Measurements from ENCODE around the gene UPF3B.

UPF3B gene

DNA sequence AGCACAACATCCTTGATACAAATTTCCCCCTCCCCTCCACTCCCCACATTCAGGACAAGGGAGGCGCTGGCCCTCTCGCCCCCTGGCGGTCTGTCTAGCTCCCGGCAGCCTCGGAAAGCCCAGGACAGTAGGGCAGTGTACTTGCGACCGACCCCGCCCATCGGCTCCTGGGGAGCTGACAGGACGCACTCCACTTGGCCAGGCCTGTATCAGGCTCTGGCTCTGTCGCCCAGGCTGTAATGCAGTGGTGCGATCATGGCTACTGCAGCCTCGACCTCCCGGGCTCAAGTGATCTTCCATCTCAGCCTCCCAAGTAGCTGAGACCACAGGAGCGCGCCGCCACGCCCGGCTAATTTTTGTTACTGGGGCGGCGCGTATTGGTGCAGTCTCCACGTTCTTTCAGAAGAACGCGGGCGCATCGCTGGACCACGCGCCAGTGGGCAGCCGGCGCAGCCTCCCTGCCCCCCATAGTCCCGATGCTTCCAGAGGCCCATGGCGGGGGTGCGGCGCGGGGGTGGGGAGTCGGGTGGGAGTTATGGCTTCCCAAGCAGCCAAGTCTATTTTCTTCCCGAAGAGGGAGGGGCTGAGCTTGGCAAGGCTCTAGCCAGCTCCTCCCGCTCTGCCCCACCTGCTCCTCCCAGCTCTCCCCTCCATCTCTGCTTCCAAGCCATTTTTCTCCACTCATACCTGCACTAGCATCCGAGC, 35.1 kb upstream of the UPF3B start:
- in situ Hi-C loops (cut with HindIII; ENCODE audit: low sequenced_read_pairs): no loop called here
- peak; percentile 46 for DNase-seq (ENCODE audit: low read depth, low spot score)
- TF ChIP-seq, protein P1, sequence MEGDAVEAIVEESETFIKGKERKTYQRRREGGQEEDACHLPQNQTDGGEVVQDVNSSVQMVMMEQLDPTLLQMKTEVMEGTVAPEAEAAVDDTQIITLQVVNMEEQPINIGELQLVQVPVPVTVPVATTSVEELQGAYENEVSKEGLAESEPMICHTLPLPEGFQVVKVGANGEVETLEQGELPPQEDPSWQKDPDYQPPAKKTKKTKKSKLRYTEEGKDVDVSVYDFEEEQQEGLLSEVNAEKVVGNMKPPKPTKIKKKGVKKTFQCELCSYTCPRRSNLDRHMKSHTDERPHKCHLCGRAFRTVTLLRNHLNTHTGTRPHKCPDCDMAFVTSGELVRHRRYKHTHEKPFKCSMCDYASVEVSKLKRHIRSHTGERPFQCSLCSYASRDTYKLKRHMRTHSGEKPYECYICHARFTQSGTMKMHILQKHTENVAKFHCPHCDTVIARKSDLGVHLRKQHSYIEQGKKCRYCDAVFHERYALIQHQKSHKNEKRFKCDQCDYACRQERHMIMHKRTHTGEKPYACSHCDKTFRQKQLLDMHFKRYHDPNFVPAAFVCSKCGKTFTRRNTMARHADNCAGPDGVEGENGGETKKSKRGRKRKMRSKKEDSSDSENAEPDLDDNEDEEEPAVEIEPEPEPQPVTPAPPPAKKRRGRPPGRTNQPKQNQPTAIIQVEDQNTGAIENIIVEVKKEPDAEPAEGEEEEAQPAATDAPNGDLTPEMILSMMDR (IDR thresholded peaks at IDR 0.05; ENCODE audit: low read depth, low read length): peak; percentile 68
- H3K4me3 ChIP-seq (ENCODE audit: low read depth, low read length): peak overlapping the region; percentile 32

DNA sequence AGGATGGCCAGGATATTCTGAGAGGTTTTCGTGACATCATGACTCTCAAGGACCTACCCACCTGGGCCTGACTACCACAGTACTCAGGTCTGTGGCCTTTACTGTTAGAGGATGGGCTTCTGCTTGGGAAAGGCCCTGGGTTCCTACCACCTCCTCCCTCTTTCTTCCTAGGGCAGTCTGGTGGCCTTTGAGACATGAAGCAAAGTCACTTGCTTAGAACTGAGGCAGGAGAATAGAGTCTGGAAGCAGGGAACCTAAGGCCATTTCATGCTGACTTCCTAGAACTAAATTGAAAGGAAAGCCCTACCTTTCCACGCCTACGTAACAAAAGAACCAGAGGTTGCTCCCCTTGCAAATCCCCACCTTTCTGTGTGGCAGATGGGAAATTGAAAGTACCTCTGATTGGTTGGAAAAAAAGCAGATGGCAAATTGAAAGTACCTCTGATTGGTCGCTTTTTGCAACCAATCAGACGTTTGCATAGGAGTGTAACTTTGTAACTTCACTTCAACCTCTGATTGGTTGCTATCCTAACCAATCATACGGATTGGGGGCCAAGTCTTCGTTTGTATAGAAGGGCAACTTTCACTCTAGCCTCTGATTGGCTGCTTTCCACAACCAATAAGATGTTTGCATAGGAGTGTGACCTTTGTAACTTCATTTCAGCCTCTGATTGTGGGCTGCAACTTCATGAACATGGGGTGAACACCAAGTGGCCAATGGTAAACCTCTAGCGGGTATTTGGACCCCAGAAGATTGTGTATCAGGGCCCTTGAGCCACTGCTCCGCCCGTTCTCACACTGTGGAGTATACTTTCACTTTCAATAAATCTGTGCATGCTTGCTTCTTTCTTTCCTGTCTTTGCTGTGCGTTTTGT, 33.0 kb upstream of the UPF3B start:
- no peak overlapping the region for H3K4me3 ChIP-seq (ENCODE audit: low read depth, low read length)
- peak; percentile 9 for DNase-seq (ENCODE audit: low read depth, low spot score)
- TF ChIP-seq, protein P1 (IDR thresholded peaks at IDR 0.05; ENCODE audit: low read depth, low read length): no peak
- in situ Hi-C loops (cut with HindIII; ENCODE audit: low sequenced_read_pairs): no loop called here

DNA sequence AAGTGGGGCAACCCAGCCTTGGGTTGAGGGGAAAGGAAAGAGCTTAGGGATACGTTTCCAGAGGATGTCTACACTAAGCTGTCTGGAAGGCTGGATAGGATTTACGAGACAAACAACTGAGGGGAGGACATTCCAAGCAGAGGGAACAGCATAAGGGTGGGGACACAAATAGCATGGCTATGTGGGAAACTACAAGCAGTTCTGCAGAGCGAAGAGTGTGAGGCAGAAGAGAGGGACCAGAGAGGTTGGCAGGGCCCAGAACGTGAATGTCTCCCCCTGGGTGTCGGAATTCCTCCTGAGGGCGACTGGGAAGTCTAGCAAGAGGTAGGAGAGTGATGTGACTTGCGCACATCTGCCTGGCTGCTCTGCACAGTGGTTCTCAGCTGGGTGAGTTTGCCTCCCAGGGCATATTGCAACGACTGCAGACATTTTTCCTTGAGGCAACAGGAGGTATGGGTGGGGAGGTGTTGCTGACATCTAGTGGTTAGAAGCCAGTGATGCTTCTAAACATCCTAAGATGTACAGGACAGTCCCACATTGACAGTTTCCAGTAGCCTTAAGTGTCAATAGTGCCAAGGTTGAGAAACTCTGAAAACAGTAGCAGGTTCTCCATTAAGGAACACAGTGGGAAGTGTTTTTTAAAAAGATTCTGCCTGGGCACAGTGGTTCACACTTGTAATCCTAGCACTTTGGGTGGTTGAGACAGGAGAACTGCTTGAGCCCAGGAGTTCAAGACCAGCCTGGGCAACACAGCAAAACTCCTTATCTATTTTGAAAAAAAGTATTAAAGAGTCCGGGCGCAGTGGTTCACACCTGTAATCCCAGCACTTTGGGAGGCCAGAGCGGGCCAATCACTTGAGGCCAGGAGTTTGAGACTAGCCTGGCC, 28.0 kb upstream of the UPF3B start:
- in situ Hi-C loops (cut with HindIII; ENCODE audit: low sequenced_read_pairs): no loop called here
- H3K4me3 ChIP-seq (ENCODE audit: low read depth, low read length): no peak overlapping the region
- TF ChIP-seq, protein P1 (IDR thresholded peaks at IDR 0.05; ENCODE audit: low read depth, low read length): peak; percentile 73
- DNase-seq (ENCODE audit: low read depth, low spot score): peak; percentile 51

DNA sequence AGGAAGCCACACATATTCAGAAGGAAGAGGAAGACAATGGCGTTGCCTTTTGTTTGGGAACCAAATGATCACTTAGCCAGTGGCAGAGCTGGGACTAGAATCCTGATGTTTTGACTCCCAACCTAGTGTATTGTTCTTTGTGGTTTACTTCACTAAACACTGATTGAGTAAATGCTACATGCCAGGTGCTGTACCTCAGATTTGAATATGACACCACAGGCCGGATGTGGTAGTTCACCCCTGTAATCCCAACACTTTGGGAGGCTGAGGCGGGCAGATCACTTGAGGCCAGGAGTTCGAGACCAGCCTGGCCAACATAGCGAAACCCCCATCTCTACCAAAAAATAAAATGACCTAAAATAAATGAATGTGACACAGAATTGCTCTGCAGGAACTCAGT, 27.3 kb upstream of the UPF3B start:
- no peak overlapping the region for H3K4me3 ChIP-seq (ENCODE audit: low read depth, low read length)
- TF ChIP-seq, protein P1 (IDR thresholded peaks at IDR 0.05; ENCODE audit: low read depth, low read length): no peak
- in situ Hi-C loops (cut with HindIII; ENCODE audit: low sequenced_read_pairs): no loop called here
- DNase-seq (ENCODE audit: low read depth, low spot score): no peak

DNA sequence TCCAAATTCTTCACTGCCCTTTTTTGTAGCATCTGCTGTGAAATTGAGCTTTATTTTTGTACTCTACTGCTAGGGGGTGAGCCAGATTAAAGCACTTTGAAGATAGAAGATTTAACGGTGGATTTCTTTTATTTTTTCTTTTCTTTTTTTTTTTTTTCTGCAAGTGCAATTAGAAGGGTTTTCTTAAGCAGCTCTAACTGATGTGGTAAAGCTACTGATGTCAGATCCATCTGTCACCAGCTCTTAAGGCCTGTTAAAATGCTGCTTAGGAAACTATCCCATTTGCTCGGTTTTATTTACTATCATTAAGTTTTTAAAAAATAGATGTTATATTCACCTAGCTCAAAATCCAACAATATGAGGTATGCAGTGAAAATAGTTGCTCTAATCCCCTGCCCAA, 26.0 kb upstream of the UPF3B start:
- H3K4me3 ChIP-seq (ENCODE audit: low read depth, low read length): no peak overlapping the region
- TF ChIP-seq, protein P1 (IDR thresholded peaks at IDR 0.05; ENCODE audit: low read depth, low read length): no peak

More for the DNA sequence above, 26.0 kb upstream of the UPF3B start:
- no peak for DNase-seq (ENCODE audit: low read depth, low spot score)
- in situ Hi-C loops (cut with HindIII; ENCODE audit: low sequenced_read_pairs): no loop called here

Measured in astrocyte of the spinal cord (primary cell).